Right ventricle myocardium inferior (tissue), 1 donor: Measurements from ENCODE around the gene VKORC1. TPM values are rescaled to one million over a fixed set of nuclear protein-coding genes. Genes with fewer than 3 reads are reported as not detected.

Experiments
- ATAC-seq: fragments of 200-7000 bp; cut with Tn5 transposase; one replicate; pipeline ENCODE4 v1.9.1; 2020; ENCODE audit warnings: mild to moderate bottlenecking, moderate library complexity
- DNase-seq: peaks from one replicate; pipeline ENCODE4 v3.0.0; 2021; ENCODE audit errors: missing footprints
- intact Hi-C: fragments of 100-400 bp; cut with DNase I; formaldehyde crosslinking; loops from one replicate; pipeline ENCODE4 v1.11.0; 2022
- total RNA-seq: library from RNA; stranded (reverse); fragmentation: NEBNext Ultra II Directional; extraction: Animal tissue kit (Norgen Biotek cat#: 25700); gene quantifications from one replicate; pipeline ENCODE4 v1.2.1, GENCODE V29; 2021
- donor health status: DM: no; HTN: yes; CAD: no; lungs with severe emphysema.

VKORC1 gene
- total RNA-seq, 1 donor from 2014 or later = 41.1 TPM

DNA sequence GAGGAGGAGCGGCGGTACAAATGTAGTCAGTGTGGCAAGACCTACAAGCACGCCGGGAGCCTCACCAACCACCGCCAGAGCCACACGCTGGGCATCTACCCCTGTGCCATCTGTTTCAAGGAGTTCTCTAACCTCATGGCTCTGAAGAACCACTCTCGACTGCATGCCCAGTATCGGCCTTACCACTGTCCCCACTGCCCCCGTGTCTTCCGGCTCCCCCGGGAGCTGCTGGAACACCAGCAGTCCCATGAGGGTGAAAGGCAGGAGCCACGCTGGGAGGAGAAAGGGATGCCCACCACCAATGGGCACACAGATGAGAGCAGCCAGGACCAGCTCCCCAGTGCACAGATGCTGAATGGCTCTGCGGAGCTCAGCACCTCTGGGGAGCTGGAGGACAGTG lies 17.6 kb downstream of the VKORC1 start:
- DNase-seq (no peak), ATAC-seq (no peak)
- intact Hi-C loops = loop anchor here (10.0 kb wide), 1 partner anchor 378 kb away; the partner anchor contains the start of gene ARMC5

DNA sequence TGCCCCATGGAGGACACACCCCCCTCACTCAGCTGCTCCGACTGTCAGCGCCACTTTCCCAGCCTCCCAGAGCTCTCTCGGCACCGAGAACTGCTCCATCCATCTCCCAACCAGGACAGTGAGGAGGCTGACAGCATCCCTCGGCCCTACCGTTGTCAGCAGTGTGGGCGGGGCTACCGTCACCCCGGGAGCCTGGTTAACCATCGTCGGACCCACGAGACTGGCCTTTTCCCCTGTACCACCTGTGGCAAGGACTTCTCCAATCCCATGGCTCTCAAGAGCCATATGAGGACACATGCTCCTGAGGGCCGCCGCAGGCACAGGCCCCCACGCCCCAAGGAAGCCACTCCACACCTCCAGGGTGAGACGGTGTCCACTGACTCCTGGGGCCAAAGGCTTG lies 18.3 kb downstream of the VKORC1 start:
- DNase-seq (peak; percentile 56), ATAC-seq (no peak)
- intact Hi-C loops = loop anchor here (10.0 kb wide), 1 partner anchor 378 kb away; the partner anchor contains the start of gene ARMC5

DNA sequence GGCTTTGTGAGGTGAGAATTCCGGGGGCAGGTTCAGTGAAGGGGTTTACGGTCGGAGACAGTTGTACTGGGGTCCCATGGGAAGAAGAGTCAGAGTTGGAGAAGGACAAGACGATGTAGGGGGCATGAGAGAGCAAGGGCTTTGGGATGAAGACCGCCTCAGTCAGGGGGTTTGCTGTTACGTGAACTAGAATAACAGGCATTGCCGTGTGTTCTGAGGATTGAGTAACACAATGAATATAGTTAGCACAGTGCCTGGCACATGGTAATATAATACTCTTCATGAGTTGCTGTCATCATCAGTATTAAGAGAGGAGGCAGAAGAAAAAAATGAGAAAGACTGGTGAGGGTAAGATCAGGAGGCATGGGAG lies 19.8 kb downstream of the VKORC1 start:
- intact Hi-C loops = loop anchor here (1.0 to 10.0 kb wide), 5 partner anchors 20 to 380 kb away; partner anchors contain the start of genes ARMC5, KAT8 and VKORC1
- ATAC-seq (no peak), DNase-seq (no peak)

DNA sequence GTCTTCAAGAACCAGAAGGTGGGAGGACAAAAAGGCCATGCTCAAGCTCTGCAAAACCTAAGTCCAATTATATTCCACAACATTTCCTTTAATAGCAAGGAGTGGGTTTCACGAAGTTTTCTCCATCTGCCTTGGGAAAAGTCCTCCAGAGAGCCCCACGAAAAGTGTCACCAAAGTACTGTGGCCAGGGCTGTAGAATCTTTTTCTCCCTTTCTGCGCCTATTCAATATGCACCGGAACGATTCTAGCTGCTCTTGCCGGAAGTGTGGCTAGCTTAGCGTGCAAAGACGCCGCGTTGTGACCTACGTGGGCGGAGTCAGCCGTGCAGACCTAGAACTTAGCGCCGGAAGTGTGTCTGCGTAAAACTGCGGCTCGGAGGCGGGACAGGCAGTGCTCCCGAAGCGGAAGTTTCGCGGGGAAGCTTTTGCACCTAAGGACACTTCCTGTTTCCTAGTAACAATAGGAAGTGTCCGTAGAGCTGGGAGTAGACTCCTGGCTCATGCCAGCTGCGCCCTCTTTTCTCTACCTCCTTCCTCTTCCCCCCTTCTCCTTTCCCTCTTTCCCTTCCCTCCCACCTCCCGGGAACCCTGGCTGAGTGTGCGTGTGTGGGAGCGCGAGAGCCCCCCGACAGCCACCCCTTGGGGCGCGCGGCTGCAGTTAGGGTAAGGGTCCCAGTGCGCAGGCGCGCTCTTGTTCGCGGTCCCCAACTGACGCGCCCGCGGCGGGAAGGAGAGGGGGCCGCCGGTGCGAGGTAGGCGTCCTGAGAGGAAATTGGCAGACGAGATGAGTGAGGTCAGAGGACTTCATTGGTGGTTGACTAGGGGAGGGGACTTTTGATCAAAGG lies 20.4 kb downstream of the VKORC1 start, which contains the start of the genes ZNF646 and ZNF668:
Gene ZNF646, plus strand, starts transcription at position 453 of the 844 bp plus-strand sequence. CDS start 1,903 bp downstream, outside the sequence.
Gene ZNF668, minus strand, starts transcription at position 271 of the 844 bp plus-strand sequence. CDS start 9,781 bp downstream, outside the sequence.
- DNase-seq = peak; percentile 99
- intact Hi-C loops = loop anchor here (1.0 to 10.0 kb wide), 6 partner anchors 21 to 381 kb away; partner anchors contain the start of genes ARMC5, KAT8 and VKORC1
- ATAC-seq = peak; percentile 97

DNA sequence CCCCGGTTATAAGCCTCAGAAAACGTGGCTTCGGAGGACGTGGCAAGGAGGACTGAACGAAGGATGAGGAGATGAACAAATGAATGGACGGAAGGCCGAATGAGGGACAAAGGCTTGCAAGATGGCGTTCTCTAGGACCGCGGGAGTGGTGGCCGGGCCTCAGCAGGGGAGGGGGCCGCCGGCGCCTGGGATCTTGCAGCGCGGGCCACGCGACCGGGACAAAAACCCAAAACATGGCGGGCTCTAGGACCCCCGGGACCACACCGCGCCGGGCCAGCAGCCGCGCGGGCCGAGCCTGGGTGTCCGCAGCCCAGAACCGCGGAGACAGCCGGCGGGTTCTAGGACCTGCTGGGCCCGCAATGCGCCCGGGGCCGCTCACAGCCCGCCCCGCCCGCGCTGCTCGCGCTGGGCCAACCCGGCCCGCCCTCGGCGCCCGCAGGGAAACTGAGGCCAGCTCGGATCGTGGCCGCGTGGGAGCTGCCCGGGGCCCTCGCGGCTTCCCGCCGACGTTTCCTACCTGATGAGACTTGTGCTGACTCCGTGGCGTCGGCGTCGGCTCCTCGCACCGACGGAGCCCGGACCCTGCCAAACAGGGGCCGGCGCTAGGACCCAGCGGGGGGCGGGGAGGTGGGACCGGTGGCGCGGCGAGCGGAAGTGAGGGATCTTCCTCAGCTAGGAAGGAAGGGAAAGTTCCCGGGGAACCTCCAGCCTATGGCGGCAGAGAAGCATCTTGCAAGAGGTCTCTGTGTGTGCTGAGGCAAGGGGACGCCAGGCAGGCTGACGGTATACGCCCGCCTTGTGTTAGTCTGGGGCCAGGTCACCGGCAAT lies 21.2 kb downstream of the VKORC1 start:
- ATAC-seq = peak; percentile 88
- peak; percentile 95 for DNase-seq
- intact Hi-C loops = loop anchor here (1.0 to 10.0 kb wide), 3 partner anchors 39 to 381 kb away; partner anchors contain the start of gene ARMC5

DNA sequence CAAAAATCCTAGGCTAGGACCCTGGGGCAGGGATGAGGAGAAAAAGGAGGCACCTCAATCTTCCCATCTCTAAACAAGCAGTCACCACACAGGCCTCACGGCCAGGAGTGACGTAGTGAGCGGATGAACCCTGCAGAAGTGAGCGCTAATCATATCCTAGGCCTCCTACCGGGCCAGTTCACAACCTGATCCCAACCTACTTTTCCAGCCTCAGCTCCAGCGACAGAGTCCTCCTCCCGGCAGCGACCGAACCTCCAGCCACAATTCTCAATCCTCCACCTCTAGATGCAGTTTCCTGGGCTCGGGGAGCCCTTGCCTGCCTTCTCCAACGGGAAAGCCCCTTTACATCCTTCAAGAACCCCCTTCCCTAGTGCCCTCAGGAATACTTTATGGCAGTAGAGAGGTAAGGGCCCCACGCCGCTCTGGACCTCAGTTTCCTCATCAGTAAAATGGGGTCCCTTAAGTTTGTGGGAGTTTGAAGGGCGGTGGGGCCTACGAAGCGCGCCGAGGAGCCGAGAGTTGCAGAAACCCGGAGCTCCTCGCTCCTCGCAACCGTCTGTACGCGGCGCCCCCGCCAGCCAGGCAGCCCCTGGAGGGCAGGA lies 22.0 kb downstream of the VKORC1 start:
- intact Hi-C loops = loop anchor here (1.0 to 10.0 kb wide), 3 partner anchors 38 to 382 kb away; partner anchors contain the start of gene ARMC5

DNA sequence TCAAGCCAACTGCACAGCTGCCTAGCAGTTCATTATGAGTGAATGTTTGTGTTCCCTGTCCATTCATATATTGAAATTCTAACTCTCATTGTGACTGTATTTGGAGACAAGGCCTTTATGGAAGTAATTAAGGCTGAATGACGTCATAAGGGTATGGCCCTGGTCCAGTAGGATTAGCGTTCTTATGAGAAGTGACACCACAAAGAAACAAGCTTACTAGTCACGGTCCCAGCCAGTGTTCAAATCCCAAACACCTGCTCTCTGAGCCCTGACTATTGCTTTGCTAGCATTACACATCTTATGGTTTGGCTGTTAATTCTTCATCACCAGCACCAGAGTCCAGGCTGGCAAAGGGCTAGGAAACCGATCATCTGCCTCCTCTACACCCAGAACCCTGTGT lies 22.7 kb downstream of the VKORC1 start:
- intact Hi-C loops = loop anchor here (5.0 to 10.0 kb wide), 2 partner anchors 75 to 383 kb away; partner anchors contain the start of gene ARMC5
- ATAC-seq (no peak), DNase-seq (no peak)

More for the DNA sequence above, 22.0 kb downstream of the VKORC1 start:
- DNase-seq (peak; percentile 51), ATAC-seq (no peak)

DNA sequence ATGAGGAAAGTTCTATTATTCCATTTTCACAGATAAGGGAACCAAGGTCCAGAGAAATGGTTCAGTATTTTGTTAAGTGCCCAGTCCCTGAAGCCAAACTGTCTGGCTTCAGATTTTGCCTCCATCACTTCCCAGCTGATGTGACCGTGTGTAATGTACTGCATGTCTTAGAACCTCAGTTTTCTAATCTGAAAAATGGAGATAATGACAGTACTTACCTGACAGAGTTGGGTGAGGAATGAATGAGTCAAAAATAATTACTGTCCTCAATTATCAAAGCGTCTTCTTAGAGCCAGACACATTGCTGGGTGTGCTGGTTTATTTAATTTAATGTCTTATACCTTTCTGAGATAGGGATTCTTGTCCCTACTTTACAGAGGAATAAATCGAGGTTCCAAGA lies 27.3 kb downstream of the VKORC1 start:
- intact Hi-C loops = no loop called here
- ATAC-seq = no peak

DNA sequence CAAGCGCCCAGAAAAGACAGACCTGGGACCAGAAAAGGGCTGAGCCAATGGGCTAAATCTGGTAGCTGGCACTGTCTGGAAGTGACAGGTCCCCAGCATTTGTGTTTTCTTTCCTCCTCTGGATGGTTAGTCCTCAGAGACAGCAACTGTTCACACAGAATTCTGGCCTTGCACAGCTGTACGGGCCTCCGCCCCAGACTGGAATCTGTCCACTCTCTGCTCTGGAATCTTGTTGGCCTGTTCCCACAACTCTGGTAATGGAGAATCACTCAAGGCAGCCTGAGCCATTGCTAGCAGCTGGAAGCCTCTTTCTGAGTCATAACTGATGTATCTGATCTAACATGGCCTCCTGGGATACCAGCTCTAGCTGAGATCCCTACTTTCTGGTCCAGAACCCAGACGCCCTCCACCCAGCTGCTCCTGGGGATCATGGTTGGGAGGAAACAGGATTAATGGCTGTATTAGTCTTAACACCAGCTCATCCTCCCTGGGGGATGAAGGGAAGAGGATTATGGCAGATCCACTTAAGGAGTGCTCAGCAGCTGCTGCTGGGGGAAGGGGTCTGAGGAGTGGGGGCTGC lies 29.6 kb downstream of the VKORC1 start:
- peak; percentile 94 for ATAC-seq
- intact Hi-C loops = no loop called here
- peak; percentile 76 for DNase-seq

More for the DNA sequence above, 27.3 kb downstream of the VKORC1 start:
- no peak for DNase-seq

DNA sequence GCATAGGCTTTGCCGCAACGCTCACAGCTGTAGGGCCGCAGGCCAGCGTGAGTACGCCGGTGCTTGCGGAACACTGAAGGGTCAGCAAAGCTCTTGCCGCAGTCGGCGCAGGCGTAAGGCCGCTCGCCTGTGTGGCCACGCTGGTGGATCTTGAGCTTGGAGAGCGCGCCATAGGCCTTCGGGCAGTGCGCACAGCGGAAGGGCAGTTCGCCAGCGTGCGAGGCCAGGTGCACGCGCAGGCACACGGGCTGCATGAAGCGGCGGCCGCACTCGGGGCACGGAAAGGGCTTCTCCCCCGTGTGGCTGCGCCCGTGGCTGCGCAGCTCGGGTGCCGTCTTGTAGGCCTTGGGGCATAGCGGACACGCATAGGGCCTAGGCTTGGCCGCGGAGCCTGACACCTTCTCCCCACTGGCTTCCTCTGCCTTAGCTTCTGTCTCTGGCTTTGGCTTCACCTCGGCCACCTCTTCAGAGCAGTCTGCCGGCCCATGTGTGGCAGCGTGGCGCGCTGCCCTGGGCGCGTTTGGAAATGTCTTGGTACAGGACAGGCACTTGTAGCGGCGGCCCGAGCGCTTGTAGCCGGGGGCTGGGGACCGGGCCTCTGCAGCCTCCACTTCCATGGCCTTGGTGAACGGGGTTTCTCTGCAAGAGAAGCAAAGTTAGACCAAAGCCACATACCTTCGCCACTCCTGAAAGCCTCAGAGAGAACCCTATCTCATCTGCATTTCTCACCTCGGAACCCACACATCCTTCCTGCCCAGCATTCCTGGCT lies 30.6 kb downstream of the VKORC1 start:
- no peak for ATAC-seq
- DNase-seq = no peak
- intact Hi-C loops = no loop called here

DNA sequence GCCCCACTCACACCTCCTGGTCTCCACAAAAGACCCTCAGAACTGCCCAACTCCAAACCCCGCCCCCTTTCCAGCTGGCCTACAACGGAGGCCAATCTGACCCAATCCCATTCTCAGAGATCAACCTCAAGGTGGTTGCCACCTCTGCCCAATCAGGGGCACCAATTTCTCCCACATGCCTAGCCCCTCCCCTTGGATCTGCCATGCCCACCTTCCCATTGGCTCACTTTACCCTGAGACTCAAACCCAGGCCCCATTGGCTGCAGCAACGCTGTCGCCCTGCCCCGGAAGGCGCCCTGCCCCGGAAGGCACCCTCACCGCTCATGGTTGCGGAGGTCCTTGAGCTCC lies 31.1 kb downstream of the VKORC1 start:
- ATAC-seq (no peak), DNase-seq (no peak)
- intact Hi-C loops = no loop called here

DNA sequence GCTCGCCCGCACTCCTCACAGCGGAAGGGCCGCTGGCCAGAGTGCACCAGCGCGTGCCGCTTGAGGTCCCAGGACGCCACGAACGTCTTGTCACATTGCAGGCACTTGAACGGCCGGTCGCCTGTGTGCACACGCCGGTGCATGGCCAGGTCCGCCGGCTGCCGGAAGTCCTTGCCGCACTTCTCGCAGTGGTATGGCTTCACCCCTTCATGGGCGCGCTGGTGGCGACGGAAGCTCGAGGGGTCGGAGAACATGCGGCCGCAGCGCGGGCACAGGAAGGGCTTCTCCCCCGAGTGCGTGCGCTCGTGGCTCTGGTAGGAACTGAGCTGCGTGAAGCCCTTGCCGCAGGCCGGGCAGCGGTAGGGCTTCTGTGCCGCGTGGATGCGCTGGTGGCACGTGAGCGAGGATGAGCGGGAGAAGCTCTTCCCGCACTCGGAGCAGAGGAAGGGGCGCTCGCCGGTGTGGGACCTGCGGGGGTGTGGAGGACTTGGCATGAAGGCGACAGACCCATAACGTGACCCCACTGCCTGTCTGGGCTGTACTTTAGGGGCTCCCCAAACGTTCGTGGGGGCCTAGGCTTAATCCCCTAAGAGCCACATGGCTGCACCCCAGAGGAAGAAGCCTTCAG lies 32.7 kb downstream of the VKORC1 start:
- intact Hi-C loops = no loop called here
- ATAC-seq (no peak), DNase-seq (no peak)

DNA sequence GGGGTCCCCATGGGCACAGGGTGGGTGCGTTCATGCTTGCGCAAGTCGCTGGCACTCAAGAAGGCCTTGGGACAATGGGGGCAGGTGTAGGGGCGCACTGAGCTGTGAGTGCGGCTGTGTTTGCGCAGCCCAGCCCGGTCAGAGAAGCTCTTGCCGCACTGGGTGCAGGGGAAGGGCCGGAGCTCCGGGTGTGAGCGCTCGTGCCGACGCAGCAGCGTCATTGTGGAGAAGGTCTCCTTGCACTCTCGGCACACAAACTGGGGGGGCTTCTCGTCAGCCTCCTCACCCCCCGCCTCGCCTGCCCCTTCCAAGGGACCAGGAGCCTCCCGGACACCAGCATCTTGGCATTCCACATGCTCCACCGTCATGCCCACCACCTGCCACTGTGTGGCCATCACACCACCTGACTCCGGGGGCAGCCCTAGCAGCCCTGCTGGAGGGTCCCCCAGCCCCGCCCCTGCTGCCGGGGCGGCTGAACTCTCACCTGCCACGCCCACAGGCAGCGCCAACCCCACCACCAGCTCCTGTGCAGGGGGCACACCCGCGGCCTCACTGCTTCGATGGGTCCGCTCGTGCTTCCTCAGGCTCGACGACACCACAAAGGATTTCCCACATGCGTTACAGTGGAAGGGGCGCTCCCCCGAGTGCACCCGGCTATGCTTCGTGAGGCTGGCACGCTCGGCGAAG lies 33.3 kb downstream of the VKORC1 start:
- intact Hi-C loops = no loop called here
- no peak for DNase-seq
- no peak for ATAC-seq

DNA sequence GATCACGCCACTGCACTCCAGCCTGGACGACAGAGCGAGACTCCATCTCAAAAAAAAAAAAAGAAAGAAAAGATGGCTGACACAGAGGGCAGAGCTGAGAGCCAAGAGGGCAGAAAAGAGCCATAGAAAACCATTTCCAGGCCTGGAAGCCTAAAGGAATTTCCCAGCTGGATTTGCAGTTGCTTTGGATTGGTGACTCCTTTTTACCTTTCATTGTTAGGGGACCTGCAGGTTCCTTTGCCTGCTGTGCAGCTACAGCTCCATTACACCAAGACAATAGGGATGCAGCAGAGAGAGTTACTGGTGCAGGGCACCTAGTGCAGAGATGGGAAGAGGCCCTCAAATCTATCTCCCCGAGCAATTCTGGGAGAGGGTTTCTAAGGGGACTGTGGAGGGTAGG lies 39.0 kb downstream of the VKORC1 start:
- intact Hi-C loops = no loop called here
- DNase-seq (no peak), ATAC-seq (no peak)

DNA sequence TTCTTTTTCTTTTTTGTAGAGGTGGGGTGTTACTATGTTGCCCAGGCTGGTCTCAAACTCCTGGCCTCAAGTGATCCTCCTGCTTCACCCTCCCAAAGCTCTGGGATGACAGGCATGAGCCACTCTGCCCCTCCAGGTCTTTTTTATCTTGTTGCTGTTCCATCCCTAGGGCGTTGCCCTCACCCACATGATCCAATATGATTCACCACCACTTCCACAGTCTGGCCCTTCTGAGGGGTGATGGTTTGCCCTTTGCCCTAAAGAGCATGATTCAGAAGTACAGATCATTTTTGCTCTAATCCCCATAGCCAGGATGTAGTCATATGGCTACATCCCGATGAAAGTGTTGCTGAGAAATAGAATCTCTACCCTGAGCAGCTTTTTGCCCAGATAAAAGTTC lies 42.5 kb downstream of the VKORC1 start:
- intact Hi-C loops = no loop called here
- ATAC-seq = no peak
- DNase-seq = no peak

DNA sequence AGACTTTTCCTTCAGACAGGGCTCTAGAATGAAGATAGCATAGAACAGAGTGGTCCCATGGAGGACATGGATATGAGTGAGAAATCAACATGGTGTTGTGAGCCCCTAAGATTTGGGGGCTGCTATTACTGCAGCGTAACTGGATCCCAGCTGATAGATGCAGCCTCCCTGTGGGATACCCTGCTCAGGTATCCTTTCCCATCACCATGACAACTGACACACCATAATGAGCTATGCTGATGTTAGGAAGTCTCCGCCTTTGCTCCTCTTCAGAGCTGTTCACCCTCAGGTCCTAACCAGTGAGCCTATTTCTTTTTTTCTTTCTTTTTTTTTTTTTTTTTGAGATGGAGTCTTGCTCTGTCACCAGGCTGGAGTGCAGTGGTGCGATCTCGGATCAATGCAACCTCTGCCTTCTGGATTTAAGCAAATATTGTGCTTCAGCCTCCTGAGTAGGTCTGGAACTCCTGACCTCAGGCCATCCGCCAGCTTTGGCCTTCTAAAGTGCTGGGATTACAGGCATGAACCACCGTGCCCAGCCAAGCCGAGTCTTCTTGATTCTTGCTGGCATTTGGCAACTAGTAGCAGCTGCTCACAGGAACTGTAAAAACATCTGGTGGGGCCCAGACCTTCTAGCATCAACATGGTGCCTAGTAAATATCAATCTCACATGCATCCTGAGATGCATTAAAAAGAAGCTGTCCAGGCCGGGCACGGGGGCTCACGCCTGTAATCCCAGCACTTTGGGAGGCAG lies 44.1 kb downstream of the VKORC1 start:
- intact Hi-C loops = no loop called here
- no peak for DNase-seq

More for the DNA sequence above, 44.1 kb downstream of the VKORC1 start:
- no peak for ATAC-seq
